Testis (tissue), 3 donors: ENCODE data around the gene ARPC1A. TPM values are rescaled to one million over a fixed set of nuclear protein-coding genes. Genes with fewer than 3 reads are reported as not detected.

ENCODE experiments used
- DNase-seq: peaks from one replicate; pipeline ENCODE4 v3.0.0-alpha.2; 2019
- H3K27ac ChIP-seq, 2 donors: fragments of 200-600 bp; sonication (generic); one replicate each; pipeline ENCODE4 v1.5.1; 2019
- H3K27me3 ChIP-seq: fragments of 200-600 bp; sonication (generic); one replicate; pipeline ENCODE4 v1.5.1; 2019
- H3K36me3 ChIP-seq: fragments of 200-600 bp; sonication (generic); one replicate; pipeline ENCODE4 v1.5.1; 2017; ENCODE audit warnings: low read depth; ENCODE audit errors: missing control alignments
- H3K4me1 ChIP-seq: fragments of 200-600 bp; sonication (generic); one replicate; pipeline ENCODE4 v1.5.1; 2019
- H3K4me3 ChIP-seq, 2 donors: fragments of 200-600 bp; sonication (generic); one replicate each; pipeline ENCODE4 v1.5.1; 2017 to 2019
- H3K9me3 ChIP-seq: fragments of 200-600 bp; sonication (generic); one replicate; pipeline ENCODE4 v1.5.1; 2017
- POLR2A ChIP-seq: fragments of 450-650 bp; IDR thresholded peaks from one replicate; pipeline ENCODE4 v1.6.1; 2017; ENCODE audit warnings: antibody characterized with exemption, mild to moderate bottlenecking, moderate library complexity
- WGBS, 2 donors: methylation state at CpG; one replicate each; pipeline ENCODE4 v1.1.5; 2018; 5-methylcytosine and 5-hydroxymethylcytosine counted together
- intact Hi-C: fragments of 100-400 bp; cut with DNase I; formaldehyde crosslinking; loops from one replicate; pipeline ENCODE4 v1.15.1; 2023; ENCODE audit warnings: low total_unique reads
- polyA plus RNA-seq: library from polyadenylated mRNA; stranded (reverse); fragments of 350-450 nt; fragmentation: Illumina TruSeq; extraction: RNeasy Lipid Tissue Mini Kit (QIAGEN cat#74804); gene quantifications from one replicate; pipeline ENCODE4 v1.2.3, GENCODE V29; 2014; ENCODE audit warnings: low read depth, low replicate concordance; ENCODE audit not compliant: insufficient read depth
- total RNA-seq, 2 donors: library from RNA; depleted of rRNA; stranded (reverse); fragments of >200 nt; gene quantifications; one replicate each; pipeline ENCODE4 v1.2.3, GENCODE V29; 2016
- TF ChIP-seq, protein P1 (sequence below), 3 experiments: fragments of 450-650 bp in 2 of 3; fragments of 200-600 bp in 1 of 3; sonication (generic) in 1 of 3; IDR thresholded peaks; one replicate each; pipeline ENCODE4 v1.5.1; 2016 to 2019; ENCODE audit warnings: antibody characterized with exemption in 3 of 3, mild to moderate bottlenecking in 2 of 3, moderate library complexity in 1 of 3

ARPC1A gene
- total and polyA plus RNA-seq, 3 donors from 2014 or later, result 91.8 to 120 (median 117) TPM

DNA sequence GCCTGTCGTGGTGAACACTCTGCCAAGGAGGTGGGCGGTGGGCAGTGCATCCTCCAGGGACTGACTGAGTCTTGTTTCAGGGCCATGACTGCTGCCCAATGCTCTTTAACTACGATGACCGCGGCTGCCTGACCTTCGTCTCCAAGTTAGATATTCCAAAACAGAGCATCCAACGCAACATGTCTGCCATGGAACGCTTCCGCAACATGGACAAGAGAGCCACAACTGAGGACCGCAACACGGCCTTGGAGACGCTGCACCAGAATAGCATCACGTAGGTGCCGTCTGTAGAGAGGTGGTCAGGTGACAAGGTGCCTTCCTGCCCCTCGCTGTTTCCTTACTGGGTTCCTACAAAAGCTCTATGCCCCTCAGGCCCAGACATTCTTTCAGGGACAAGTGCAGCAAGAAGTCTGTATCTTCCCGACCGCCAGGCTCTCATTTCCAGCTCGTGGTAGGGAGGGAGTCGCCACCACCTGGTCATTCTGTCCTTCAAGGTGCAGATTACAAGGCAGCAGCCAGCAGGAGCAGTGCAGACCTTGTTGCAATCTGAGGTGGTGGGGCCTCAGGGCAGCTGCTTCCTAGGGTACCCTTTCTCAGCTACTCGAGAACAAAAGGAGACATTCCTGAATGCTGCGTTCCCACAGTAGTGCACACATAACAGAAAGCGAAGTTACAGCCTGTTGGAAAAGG lies 33.9 kb downstream of the ARPC1A start:
- H3K27me3 ChIP-seq, result no peaks in the 10 kb centered on the region
- 73 to 78% methylated on average over 21 to 22 of the region's 22 CpGs for WGBS, 2 donors
- H3K4me3 ChIP-seq, result no peak overlapping the region
- H3K4me1 ChIP-seq, result peaks cover 4% of the 10 kb centered on the region
- no peaks in the 10 kb centered on the region for H3K9me3 ChIP-seq
- no peaks in the 10 kb centered on the region for H3K36me3 ChIP-seq
- TF ChIP-seq POLR2A, result no peak
- TF ChIP-seq, protein P1, sequence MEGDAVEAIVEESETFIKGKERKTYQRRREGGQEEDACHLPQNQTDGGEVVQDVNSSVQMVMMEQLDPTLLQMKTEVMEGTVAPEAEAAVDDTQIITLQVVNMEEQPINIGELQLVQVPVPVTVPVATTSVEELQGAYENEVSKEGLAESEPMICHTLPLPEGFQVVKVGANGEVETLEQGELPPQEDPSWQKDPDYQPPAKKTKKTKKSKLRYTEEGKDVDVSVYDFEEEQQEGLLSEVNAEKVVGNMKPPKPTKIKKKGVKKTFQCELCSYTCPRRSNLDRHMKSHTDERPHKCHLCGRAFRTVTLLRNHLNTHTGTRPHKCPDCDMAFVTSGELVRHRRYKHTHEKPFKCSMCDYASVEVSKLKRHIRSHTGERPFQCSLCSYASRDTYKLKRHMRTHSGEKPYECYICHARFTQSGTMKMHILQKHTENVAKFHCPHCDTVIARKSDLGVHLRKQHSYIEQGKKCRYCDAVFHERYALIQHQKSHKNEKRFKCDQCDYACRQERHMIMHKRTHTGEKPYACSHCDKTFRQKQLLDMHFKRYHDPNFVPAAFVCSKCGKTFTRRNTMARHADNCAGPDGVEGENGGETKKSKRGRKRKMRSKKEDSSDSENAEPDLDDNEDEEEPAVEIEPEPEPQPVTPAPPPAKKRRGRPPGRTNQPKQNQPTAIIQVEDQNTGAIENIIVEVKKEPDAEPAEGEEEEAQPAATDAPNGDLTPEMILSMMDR (IDR thresholded peaks at IDR 0.05), result no peak
- no peak overlapping the region for H3K27ac ChIP-seq
- intact Hi-C loops, result no loop called here
- DNase-seq, result peak; percentile 13

DNA sequence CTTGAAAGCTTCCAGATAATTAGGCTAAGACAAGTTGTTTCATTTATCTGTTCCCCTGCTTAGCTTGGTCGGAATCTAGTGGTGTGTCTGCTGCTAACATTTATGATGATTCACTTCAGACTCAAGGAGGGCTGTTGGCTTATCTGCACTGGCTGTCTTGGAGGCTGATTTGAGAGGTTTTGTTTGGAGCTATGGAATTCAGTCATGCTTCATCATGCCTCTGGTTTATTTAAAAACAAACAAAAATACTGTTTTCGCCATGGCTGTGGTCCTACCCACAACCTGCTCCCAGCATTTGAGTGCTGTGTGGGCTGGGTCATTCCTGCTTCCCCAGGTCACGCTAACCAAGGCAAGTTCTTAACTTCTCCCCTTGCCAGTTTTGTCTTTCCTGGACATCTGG lies 37.1 kb downstream of the ARPC1A start:
- Histone ChIP-seq H3K4me3 (no peak overlapping the region), H3K27me3 (no peaks in the 10 kb centered on the region), H3K9me3 (no peaks in the 10 kb centered on the region), H3K4me1 (peaks cover 4% of the 10 kb centered on the region), H3K36me3 (no peaks in the 10 kb centered on the region), H3K27ac (no peak overlapping the region)
- DNase-seq, result no peak
- 76 to 86% methylated on average over 3 of the region's 3 CpGs for WGBS, 2 donors
- intact Hi-C loops, result no loop called here
- no peak for TF ChIP-seq POLR2A
- TF ChIP-seq, protein P1 (IDR thresholded peaks at IDR 0.05), result no peak

DNA sequence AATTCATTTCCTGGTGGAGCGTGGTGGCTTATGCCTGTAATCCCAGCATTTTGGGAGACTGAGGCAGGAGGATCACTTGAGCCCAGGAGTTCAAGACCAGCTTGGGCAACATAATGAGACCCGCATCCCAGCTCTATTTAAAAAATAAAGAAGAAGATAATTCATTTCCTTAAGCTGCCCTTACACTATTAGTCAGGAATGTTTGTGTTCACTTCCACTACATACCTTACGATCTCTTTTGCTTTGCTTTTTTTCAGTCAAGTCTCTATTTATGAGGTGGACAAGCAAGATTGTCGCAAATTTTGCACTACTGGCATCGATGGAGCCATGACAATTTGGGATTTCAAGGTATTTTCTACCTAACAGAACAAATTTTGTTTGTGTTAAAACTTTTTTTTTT lies 37.6 kb downstream of the ARPC1A start:
- 95 to 96% methylated on average over 5 of the region's 5 CpGs for WGBS, 2 donors
- Histone ChIP-seq H3K4me3 (no peak overlapping the region), H3K27ac (no peak overlapping the region), H3K27me3 (no peaks in the 10 kb centered on the region), H3K9me3 (no peaks in the 10 kb centered on the region), H3K4me1 (peaks cover 4% of the 10 kb centered on the region), H3K36me3 (no peaks in the 10 kb centered on the region)
- intact Hi-C loops, result no loop called here
- no peak for TF ChIP-seq POLR2A
- TF ChIP-seq, protein P1 (IDR thresholded peaks at IDR 0.05), result no peak
- DNase-seq, result no peak

DNA sequence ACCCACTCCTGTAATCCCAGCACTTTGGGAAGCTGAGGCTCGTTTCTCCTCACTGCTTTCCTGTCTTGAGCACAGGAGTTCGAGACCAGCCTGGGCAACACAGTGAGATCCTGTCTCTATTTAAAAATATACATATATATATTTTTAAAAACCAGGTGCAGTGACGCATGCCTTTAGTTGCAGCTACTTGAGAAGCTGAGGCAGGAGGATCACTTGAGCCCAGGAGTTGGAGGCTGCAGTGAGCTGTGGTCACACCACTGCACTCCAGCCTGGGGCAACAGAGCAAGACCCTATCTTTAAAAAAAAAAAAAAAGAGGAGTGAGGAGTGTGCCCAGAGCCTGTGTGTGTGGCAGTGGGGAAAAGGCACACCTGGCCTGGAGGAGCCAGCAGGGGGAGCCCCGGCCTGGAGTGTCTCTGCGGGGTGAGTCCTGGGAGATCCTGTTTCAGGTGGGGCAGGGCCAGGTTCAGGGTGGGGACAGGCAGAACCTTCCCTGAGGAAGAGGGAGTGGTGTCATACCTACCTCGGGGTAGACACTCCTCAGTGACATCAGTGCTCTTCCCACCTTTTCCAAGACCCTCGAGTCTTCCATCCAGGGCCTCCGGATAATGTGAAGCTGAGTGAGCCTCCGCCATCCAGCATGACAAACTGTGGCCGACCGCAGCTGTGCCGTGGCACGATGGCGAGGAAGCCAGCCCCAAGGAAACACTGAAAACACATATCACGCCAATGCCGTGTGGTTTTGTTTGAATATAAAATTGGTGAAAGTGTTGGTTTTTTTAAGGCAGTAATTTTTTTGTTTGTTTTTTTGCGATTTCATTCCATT lies 39.8 kb downstream of the ARPC1A start:
- H3K36me3 ChIP-seq, result no peaks in the 10 kb centered on the region
- intact Hi-C loops, result no loop called here

More for the DNA sequence above, 39.8 kb downstream of the ARPC1A start:
- TF ChIP-seq POLR2A, result no peak
- TF ChIP-seq, protein P1 (IDR thresholded peaks at IDR 0.05), result peak in 1 of 3 experiments; percentile 55
- H3K4me1 ChIP-seq, result peaks cover 6% of the 10 kb centered on the region
- DNase-seq, result peak; percentile 54
- H3K27me3 ChIP-seq, result no peaks in the 10 kb centered on the region
- 85% methylated on average over 17 of the region's 17 CpGs for WGBS, 2 donors
- H3K9me3 ChIP-seq, result no peaks in the 10 kb centered on the region
- no peak overlapping the region for H3K4me3 ChIP-seq
- H3K27ac ChIP-seq, result no peak overlapping the region
